ENCODE results near the gene ATP7B.

Gene ATP7B

DNA sequence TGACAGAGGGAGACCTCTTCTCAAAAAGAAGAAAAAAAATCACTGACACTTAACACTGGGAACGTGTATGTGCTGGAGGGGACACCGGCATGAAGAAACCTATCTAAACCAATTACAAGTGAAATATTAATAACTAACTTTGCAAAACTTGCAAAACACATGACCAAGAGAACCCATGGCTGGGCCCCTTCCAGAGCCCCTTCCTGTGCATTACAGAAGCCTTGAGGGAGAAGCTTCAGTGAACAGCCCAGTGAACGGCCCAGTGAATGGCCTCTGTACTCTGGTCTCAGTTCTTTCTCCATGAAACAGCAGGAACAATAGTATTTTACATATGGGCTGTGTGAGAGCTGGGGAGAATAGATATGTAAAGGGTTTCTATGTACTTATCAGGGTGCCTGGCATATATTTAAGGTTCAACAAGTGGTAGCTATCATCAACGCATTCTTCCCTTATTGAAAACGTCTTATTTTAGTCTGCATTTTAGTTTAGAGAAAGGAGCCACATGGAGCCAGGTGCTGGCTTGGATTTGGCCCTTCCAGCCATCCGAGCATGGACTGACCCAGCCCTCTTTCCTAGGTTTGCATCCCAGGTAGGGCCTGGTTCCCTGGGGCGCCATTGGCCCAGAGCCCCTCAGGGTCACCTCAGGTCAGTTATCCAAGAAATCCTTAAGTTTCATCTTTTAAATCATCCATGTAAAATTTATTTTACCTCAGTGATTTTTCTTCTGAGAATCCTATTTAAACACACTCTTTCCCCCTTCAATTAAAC is 95.0 kb downstream of the ATP7B start:
- TF ChIP-seq MYC (IDR thresholded peaks at IDR 0.05; ENCODE audit: low read depth, low read length) (no peak), POLR2A (IDR thresholded peaks at IDR 0.05; ENCODE audit: extremely low read depth, insufficient read length) (no peak)
- TF ChIP-seq, protein P1, sequence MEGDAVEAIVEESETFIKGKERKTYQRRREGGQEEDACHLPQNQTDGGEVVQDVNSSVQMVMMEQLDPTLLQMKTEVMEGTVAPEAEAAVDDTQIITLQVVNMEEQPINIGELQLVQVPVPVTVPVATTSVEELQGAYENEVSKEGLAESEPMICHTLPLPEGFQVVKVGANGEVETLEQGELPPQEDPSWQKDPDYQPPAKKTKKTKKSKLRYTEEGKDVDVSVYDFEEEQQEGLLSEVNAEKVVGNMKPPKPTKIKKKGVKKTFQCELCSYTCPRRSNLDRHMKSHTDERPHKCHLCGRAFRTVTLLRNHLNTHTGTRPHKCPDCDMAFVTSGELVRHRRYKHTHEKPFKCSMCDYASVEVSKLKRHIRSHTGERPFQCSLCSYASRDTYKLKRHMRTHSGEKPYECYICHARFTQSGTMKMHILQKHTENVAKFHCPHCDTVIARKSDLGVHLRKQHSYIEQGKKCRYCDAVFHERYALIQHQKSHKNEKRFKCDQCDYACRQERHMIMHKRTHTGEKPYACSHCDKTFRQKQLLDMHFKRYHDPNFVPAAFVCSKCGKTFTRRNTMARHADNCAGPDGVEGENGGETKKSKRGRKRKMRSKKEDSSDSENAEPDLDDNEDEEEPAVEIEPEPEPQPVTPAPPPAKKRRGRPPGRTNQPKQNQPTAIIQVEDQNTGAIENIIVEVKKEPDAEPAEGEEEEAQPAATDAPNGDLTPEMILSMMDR (IDR thresholded peaks at IDR 0.05; ENCODE audit: low read depth, low read length), result no peak
- TF ChIP-seq, protein P2, sequence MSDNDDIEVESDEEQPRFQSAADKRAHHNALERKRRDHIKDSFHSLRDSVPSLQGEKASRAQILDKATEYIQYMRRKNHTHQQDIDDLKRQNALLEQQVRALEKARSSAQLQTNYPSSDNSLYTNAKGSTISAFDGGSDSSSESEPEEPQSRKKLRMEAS (IDR thresholded peaks at IDR 0.05; ENCODE audit: low read depth, low read length), result no peak
- no peak for DNase-seq (ENCODE audit: low read depth)
- H3K4me3 ChIP-seq (ENCODE audit: low read depth, low read length), result no peak overlapping the region

DNA sequence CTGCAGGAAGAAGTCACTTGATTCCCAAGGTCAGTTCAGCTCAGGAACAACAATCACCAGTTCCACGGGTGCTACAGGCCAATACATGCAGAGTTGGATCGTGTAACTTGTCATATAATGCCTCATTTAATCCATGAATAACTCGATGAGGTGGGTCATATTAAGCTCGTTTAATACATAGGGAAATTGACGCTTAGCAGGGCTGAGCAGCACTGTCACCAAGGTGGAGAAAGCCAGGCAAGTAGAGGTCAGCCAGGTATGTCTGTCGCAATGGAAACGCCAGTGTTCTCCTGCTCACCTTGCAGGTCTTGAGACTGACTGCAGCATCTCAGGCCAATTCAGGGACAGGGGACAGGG is 97.1 kb downstream of the ATP7B start:
- no peak for DNase-seq (ENCODE audit: low read depth)
- TF ChIP-seq, protein P2 (IDR thresholded peaks at IDR 0.05; ENCODE audit: low read depth, low read length), result no peak
- TF ChIP-seq POLR2A (IDR thresholded peaks at IDR 0.05; ENCODE audit: extremely low read depth, insufficient read length) (no peak), MYC (IDR thresholded peaks at IDR 0.05; ENCODE audit: low read depth, low read length) (no peak)
- TF ChIP-seq, protein P1 (IDR thresholded peaks at IDR 0.05; ENCODE audit: low read depth, low read length), result no peak
- no peak overlapping the region for H3K4me3 ChIP-seq (ENCODE audit: low read depth, low read length)

DNA sequence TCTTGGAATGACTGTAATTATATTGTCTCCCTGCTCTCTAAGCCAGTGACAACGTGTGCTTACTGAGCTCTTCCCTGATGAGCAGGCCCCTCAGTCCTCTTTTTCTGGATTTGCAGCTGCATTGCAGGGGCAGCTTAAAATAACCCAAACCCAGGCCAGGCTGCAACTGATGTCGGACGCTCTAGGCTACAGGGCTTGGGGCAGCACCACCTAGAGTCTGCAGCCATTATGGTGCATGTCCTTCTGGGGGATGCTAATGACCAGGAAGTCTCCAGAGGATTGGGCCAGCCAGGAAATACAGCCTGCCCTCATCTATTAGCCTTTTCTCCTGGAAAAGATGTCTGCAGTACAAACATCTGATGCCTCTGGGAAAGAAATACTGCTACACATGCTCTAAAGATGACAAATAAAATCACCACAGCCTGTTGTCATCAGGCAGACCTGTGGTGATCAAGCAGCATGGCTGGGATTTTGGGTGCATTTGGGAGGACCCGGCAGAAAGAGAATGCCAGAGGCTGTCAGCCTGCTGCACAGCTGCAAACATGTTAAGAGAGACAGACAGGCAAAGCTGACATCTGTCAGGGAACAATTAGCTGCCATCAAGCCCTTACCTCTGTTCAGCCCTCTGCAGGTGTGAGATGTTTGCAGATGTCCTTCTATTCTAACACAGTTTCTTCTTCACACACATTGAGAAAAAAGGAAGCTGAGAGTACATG is 97.7 kb downstream of the ATP7B start:
- TF ChIP-seq, protein P2 (IDR thresholded peaks at IDR 0.05; ENCODE audit: low read depth, low read length), result no peak
- TF ChIP-seq, protein P1 (IDR thresholded peaks at IDR 0.05; ENCODE audit: low read depth, low read length), result no peak
- TF ChIP-seq MYC (IDR thresholded peaks at IDR 0.05; ENCODE audit: low read depth, low read length) (no peak), POLR2A (IDR thresholded peaks at IDR 0.05; ENCODE audit: extremely low read depth, insufficient read length) (no peak)
- DNase-seq (ENCODE audit: low read depth), result peak; percentile 29
- no peak overlapping the region for H3K4me3 ChIP-seq (ENCODE audit: low read depth, low read length)

DNA sequence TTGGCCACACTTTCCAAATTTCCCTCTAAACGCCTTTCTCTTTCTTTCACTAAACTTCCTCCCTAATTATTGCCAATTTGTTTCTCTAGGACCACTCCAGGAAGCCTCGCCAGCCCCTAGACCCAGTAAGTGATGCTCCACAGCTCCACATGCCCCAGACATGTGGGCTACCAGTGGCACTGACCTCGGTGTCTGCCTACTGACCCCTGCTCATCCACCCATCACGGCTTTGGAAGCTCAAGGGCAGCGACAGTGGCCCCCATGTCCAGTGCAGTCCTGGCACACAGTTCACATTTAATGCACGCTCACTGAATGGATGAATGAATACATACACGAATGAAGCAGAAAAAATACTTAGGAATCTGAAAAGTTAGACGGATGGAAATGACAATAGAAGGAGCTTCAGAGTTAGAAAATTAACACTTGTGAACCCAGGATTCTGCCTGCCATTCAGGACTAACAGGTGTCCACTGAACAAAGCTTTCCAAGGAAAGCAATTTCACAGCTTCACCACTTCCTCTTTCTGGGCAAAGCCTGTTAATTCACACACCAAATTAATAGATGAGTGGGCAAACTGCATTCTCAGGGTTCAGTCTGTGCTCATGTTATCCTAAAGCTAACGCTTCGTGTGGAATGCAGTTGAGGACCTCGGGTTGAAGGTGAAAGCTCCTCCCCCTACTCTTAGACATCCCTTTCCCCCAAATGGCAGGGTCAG is 98.6 kb downstream of the ATP7B start:
- TF ChIP-seq POLR2A (IDR thresholded peaks at IDR 0.05; ENCODE audit: extremely low read depth, insufficient read length) (no peak), MYC (IDR thresholded peaks at IDR 0.05; ENCODE audit: low read depth, low read length) (no peak)
- TF ChIP-seq, protein P2 (IDR thresholded peaks at IDR 0.05; ENCODE audit: low read depth, low read length), result no peak
- TF ChIP-seq, protein P1 (IDR thresholded peaks at IDR 0.05; ENCODE audit: low read depth, low read length), result no peak
- H3K4me3 ChIP-seq (ENCODE audit: low read depth, low read length), result no peak overlapping the region
- peak; percentile 66 for DNase-seq (ENCODE audit: low read depth)

DNA sequence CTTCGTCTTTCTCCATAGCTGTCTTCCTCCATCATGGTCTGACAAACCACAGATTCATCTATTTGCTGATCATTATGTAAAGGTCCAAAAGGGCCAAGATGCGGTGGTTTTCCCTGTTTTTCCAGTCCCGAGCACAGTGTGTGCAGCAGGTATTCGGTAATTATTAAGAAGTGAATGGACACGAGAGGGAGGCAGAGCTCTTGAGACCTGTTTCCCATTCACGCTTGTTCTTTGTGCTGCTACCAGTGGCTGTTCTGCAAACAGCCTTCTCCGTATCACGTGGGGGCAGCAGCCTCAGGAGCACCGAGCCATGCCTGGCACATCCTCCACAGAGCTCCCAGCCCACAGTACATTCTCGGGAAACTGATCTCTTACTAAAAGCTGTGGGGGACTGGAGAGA is 99.2 kb downstream of the ATP7B start:
- no peak for DNase-seq (ENCODE audit: low read depth)
- no peak overlapping the region for H3K4me3 ChIP-seq (ENCODE audit: low read depth, low read length)
- TF ChIP-seq MYC (IDR thresholded peaks at IDR 0.05; ENCODE audit: low read depth, low read length), result no peak
- TF ChIP-seq, protein P1 (IDR thresholded peaks at IDR 0.05; ENCODE audit: low read depth, low read length), result no peak
- TF ChIP-seq, protein P2 (IDR thresholded peaks at IDR 0.05; ENCODE audit: low read depth, low read length), result no peak
- no peak for TF ChIP-seq POLR2A (IDR thresholded peaks at IDR 0.05; ENCODE audit: extremely low read depth, insufficient read length)
